ENCODE measurements around the gene PWWP2A.

The PWWP2A gene

DNA sequence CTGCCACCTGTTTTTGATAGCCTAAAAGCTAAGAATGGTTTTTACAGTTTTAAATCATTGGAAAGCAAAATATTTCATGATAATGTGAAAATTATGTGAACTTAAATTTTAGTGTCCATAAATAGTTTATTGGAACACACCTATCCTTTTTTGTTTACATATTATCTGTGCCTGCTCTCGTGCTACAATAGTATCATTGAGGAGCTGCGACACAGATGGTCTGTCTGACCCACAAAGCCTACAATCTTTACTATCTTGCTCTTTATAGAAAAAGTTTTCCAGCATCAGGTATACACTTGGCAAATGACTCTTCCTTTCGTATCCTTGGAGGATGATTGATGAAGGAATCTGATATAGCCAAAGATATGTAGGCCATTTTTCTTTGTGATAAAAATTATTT, 70.2 kb downstream of the PWWP2A start:
- TF ChIP-seq, protein P1, sequence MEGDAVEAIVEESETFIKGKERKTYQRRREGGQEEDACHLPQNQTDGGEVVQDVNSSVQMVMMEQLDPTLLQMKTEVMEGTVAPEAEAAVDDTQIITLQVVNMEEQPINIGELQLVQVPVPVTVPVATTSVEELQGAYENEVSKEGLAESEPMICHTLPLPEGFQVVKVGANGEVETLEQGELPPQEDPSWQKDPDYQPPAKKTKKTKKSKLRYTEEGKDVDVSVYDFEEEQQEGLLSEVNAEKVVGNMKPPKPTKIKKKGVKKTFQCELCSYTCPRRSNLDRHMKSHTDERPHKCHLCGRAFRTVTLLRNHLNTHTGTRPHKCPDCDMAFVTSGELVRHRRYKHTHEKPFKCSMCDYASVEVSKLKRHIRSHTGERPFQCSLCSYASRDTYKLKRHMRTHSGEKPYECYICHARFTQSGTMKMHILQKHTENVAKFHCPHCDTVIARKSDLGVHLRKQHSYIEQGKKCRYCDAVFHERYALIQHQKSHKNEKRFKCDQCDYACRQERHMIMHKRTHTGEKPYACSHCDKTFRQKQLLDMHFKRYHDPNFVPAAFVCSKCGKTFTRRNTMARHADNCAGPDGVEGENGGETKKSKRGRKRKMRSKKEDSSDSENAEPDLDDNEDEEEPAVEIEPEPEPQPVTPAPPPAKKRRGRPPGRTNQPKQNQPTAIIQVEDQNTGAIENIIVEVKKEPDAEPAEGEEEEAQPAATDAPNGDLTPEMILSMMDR (IDR thresholded peaks at IDR 0.05; ENCODE audit: low read depth, low read length): no peak
- in situ Hi-C loops (cut with HindIII; ENCODE audit: low sequenced_read_pairs): no loop called here
- no peak overlapping the region for H3K4me3 ChIP-seq (ENCODE audit: low read depth, low read length)
- DNase-seq (ENCODE audit: low read depth, low spot score): no peak

DNA sequence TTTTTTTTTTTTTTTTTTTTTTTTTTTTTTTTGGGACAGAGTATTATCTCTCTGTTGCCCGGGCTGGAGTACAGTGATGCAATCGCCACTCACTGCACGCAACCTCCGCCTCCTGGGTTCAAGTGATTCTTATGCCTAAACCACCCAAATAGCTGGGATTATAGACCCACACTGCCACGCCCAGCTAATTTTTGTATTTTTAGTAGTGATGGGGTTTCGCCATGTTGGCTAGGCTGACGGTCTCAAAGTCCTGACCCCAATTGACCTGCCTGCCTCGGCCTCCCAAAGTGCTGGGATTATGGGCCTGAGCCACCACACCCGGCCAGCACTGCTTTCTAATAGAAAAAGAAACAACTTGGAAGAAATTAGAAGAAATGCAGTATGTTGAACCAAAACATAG, 71.1 kb downstream of the PWWP2A start:
- in situ Hi-C loops (cut with HindIII; ENCODE audit: low sequenced_read_pairs): no loop called here
- DNase-seq (ENCODE audit: low read depth, low spot score): no peak
- no peak overlapping the region for H3K4me3 ChIP-seq (ENCODE audit: low read depth, low read length)
- TF ChIP-seq, protein P1 (IDR thresholded peaks at IDR 0.05; ENCODE audit: low read depth, low read length): no peak

DNA sequence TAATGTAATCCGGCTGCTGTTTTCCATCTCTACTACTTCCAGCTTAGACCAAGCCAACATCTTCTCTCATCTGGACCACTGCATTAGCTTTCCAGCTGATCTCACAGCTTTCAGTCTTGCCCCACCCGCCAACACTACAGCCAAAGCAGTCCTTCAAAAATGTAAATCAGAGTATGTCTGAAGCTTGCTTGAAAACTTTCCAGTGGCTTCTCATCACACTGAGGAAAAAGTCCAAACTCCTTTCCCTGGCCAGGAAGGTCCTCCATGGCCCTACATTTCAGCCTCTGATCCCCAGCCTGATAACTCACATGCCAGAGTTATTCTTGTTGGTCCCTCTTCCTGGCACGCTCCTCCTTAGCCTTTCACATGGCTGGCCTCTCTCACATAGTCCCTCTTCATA, 71.8 kb downstream of the PWWP2A start:
- in situ Hi-C loops (cut with HindIII; ENCODE audit: low sequenced_read_pairs): no loop called here
- TF ChIP-seq, protein P1 (IDR thresholded peaks at IDR 0.05; ENCODE audit: low read depth, low read length): no peak
- DNase-seq (ENCODE audit: low read depth, low spot score): no peak
- H3K4me3 ChIP-seq (ENCODE audit: low read depth, low read length): no peak overlapping the region

GRCh38 chr5:160044967-160045366, 74.3 kb downstream of the PWWP2A start:
- TF ChIP-seq, protein P1 (IDR thresholded peaks at IDR 0.05; ENCODE audit: low read depth, low read length): no peak
- DNase-seq (ENCODE audit: low read depth, low spot score): peak; percentile 44
- in situ Hi-C loops (cut with HindIII; ENCODE audit: low sequenced_read_pairs): no loop called here
- no peak overlapping the region for H3K4me3 ChIP-seq (ENCODE audit: low read depth, low read length)

DNA sequence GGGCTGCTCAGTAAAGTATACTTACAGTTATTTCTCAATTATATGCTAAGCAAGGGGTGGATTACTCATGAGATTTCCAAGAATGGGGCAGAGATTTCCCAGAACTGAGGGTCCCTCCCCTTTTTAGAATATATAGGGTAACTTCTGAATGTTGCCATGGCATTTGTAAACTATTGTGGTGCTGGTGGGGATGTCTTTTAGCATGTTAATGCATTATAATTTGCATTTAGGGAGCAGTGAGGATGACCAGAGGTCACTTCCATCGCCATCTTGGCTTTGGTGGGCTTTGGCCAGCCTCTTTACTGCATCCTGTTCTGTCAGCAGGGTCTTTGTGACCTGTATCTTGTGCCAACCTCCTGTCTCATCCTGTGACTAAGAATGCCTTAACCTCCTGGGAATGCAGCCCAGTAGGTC, 74.9 kb downstream of the PWWP2A start:
- TF ChIP-seq, protein P1 (IDR thresholded peaks at IDR 0.05; ENCODE audit: low read depth, low read length): no peak
- peak; percentile 33 for DNase-seq (ENCODE audit: low read depth, low spot score)
- H3K4me3 ChIP-seq (ENCODE audit: low read depth, low read length): no peak overlapping the region
- in situ Hi-C loops (cut with HindIII; ENCODE audit: low sequenced_read_pairs): no loop called here

GRCh38 chr5:160042671-160043070, 76.6 kb downstream of the PWWP2A start:
- no peak for DNase-seq (ENCODE audit: low read depth, low spot score)
- in situ Hi-C loops (cut with HindIII; ENCODE audit: low sequenced_read_pairs): no loop called here
- TF ChIP-seq, protein P1 (IDR thresholded peaks at IDR 0.05; ENCODE audit: low read depth, low read length): no peak
- H3K4me3 ChIP-seq (ENCODE audit: low read depth, low read length): no peak overlapping the region
